HG03196 (cell line): ENCODE measurements around the gene ARHGAP22.

Experiments used
- ATAC-seq: cut with Tn5 transposase; IDR thresholded peaks from one replicate; pipeline ENCODE4 v1.9.1; 2021; ENCODE audit not compliant: unreplicated experiment

The ARHGAP22 gene

DNA sequence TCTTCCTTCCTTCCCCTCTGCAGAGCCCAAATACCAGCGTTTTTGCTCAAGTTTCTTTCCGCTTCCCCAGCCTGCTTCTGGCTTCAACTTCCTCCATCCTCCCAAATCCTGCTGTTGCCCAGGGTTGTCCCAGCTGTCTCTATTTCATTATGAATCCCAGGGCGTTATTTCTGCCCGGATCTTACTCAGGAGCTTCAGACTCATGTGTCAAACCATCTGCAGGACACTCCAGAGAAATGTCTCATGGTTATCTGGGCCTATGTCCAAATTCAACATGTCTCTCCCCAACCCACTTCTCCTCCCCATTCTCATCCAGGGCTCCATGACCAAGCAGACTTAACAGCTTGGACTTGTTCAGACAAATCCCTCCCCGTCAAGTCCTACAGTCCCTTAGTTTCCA, 15.6 kb downstream of the ARHGAP22 start:
- ATAC-seq: no peak

DNA sequence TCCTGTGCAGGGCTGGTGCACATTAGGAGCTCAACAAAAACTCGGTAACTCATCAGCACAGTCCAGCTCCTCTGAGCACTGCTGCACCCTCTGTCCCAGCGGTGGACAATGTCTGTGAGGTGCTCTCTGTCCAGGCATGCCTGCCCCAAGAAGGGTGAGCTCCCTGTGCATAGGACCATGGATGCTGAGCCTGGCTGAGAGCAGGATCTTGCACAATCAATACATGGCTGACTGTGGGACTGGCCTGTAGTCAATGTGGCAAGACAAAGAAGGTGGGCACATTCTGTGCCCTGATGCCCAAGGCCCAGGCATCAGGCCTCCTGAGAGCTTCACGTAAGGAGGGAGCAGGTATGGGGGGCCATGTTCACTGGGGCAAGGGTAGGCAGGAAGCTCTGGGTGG, 17.1 kb downstream of the ARHGAP22 start:
- no peak for ATAC-seq

DNA sequence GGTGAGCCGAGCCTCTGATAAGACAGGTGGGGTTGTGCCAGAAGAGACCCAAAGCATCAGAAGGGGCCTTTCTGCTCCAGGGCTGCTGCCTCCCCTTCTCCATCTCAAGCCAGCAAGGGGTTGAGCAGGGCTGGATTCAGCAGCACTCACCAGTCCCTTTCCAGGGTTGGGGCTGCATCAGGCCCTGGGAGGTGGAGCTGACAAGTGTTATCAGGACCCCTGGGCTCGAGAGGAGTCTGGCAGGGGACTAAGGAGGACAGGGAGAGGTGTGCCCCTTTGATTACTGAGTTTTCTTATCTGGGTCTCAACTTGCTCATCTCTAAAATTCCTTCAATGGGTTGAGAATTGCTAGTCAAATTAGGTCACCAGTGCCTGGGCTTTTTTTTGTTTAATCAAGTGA, 17.8 kb downstream of the ARHGAP22 start:
- no peak for ATAC-seq

DNA sequence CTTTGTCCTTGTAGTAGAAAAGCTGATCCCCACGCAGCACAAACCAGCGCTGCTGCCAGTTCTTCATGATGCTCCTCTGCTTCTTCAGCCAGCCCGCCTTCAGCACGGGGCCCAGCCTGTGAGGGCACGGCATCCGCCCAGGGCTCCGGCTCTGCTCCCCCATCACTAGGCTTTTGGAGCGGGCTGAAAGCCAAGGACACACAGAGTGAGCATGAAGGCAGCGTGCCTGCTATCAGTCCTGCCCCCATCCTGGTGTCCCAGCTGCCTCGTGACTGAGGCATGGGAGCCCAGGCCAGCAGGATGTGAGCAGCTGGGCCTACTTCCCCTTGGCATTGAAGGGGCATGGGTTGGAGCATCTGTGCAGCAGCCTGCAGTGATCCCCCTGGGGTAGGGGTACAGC, 21.9 kb downstream of the ARHGAP22 start:
- ATAC-seq: no peak

DNA sequence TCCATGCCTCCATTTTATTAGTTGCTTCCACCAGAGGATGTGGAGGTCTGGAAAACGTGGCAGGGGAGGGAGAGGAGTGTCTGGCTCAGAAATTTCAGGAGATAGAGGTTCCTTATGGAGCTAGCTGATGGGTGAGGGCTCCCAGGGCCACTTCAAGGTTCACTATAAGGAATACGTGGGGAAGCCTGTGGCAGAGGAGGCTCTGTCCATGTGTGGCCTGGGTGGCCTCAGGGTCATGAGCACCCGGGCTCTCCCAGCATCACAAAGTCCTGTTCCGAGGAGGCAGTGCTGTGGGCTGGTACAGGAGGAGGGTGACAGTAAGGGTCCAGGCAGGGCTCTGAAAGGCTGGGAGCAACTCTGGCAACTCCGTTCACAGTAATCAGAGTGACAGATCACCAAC, 24.6 kb downstream of the ARHGAP22 start:
- no peak for ATAC-seq

DNA sequence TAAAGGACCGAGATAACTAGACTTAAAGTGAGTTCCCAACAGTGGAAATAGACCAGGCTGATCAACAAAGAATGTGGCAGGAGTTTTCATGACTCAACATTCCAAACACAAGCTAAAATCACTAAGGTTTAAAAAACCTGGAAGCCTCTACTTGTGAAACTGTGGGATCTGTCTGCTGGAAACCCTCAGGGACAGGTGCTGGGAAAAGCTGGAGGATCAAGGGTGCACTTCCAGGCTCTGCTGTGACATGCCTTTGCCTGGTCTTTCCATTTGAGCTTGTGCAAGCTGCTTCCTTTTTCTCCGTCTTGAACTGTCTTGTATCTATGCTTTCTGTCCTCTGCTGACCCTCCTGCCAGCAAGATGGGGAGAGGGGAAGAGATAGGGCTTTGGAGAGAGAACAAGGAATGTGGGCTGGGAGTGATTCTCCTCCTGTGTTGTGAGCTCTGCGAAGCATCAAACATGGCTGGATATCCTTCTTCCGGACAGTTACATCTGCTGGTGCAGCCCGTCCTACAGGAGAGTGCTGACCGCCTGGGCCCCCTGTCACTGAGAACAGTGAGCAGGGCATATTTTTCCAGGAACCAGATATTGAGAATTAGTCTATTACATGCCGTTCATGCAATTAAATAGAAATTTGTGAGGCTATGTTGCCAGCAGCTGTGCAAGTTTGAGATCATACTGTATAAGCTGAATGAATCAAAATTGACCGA, 25.5 kb downstream of the ARHGAP22 start:
- ATAC-seq: no peak

GRCh38 chr10:48577158-48577557, 27.7 kb downstream of the ARHGAP22 start:
- ATAC-seq: no peak

- ATAC-seq: no peak
These were observed 28.4 kb downstream of the ARHGAP22 start for GRCh38 chr10:48576501-48576900.

DNA sequence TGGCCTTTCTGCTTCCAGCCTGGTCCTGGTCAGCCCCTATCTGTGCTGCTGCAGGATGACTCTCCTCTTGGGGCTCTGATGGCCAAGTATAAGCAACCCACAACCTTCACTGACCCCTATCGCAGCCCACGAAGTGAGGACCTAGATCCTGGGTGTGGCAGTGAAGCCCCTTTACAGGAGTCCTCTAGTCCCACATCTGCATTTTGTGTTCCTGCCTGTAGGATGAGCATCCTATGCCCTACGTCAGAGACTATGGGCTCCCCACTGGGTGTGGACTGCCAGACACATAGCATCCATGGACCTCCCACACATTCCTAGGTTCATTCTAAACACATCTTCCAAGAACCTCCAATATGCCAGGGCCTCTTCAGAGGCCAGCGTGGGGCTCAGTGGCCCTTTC, 29.0 kb downstream of the ARHGAP22 start:
- ATAC-seq: no peak

GRCh38 chr10:48574817-48575380, 30.0 kb downstream of the ARHGAP22 start:
- ATAC-seq: no peak

- ATAC-seq: no peak
These were observed 30.5 kb downstream of the ARHGAP22 start for GRCh38 chr10:48574322-48574796.

DNA sequence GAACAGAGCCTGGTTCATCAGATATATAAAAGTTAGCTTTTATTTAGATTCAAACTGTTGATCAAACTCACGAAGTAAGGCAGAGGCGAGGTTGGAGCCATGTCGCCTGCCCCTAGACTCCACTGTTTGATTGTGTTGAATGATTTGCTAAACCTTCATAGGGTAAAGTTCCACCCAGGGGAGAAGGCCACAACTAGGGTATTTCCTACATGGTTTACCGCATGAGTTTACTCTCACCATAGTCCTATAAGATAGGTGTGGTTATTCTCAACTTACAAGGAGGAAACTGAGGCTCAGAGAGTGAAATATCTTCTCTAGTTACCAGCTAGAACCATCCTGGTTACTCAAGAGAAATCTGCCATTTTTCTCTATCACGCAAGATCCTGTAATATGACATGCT, 31.8 kb downstream of the ARHGAP22 start:
- no peak for ATAC-seq

DNA sequence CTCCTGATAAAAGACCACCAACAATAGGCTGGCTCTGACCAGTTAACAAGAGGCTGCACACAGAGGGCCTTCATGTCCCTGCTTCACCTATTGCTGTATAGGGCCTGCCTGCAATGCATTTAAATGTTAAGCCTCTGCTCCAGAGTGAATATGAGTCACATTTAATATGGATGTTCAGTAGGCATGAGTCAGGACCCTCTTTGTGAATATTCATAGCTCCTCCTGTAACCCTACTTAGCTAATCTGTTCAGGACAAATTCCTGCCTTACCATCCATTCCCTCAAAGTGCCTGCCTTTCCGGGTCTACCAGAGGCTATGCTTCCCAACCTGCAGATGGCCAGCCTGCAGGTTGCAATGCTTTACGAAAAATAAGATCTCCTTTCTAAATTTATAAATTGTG, 32.5 kb downstream of the ARHGAP22 start:
- ATAC-seq: no peak

DNA sequence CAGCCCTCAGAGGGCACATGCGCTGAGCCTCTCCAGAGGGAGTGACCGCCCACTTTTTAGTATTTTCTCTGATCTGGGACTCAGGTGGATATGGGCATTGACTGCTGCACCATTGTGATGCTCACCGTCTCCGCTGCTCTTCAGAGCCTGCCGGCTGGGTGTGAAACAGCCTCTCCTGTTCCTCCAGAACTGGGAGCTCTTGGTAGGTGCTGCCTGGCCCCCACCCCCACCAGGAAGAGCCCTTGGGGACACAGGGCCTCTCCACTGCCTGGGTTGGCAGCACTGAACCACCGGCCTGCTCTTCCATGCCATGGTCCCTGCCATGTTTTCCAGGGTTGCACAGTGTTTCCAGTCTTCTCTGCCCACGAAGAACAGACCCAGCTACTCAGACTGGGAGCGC, 36.3 kb downstream of the ARHGAP22 start:
- ATAC-seq: no peak

DNA sequence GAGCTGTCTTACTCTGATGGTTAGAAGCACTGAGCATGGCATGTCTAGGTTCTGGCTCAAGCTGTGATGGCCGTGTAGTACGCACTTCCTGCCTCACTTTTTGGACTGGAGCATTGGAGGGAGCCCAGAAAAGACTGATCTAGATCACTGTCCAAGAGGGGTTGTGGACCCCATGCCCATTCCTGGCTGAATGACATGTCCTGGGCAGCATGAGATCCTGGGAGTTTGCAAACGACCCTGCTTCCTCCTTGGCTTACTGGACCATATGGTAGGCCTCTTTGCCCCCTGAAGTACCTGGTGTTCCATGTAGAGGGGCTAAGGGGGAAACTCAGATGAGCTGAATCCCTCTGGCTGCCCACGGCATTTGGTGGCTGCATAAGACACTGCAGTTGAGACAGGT, 36.7 kb downstream of the ARHGAP22 start:
- ATAC-seq: no peak

DNA sequence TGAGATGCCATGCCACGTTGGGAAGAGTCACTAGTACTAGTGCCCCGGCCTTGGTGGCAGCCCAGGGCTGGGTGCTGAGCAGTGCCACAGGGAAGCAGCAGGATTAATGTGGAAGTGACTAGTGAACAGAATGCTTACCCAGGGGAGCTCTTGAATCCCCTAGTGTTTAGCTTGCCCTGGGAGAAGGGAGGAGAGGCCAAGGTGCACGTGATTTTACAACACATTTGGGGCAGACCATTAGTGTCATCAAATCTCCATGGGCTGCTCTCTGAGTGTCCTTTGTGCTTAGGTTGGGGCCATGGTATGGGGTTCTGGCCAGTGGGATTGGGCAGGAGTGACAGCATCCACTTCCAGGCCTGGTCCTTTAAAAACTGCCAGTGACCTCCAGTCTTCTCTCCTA, 37.5 kb downstream of the ARHGAP22 start:
- ATAC-seq: no peak

DNA sequence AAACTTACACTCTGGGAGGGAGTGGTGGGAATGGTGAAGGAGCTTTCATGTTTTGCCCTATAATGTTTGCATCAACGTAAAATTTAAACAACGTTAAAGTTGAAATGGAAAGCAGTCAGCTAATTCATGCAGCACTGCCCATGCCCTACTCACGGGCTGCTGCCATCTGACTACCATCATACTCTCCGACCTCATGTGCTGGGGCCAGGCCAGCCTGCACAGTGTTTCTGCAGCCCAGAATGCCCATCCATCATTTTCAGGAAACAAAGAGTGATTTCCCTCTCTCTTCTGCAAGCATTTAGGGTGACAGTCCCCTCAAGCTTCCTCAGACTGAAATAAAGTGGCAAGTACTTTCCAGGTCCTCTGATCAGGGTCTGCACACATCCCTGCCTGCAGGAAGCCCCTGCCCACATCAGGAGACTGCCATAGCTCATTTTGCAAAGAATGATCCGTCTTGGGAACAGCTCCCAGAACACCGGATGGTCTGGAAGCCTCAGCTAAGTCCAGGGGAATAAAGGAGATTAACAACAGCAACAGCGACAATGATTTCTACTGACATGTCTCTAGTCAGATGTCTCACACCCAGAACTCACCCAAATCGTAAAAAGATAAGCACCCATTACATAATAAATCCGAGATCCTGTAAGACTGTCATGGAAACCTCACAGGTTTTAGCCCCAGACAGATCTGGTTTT, 40.3 kb downstream of the ARHGAP22 start:
- no peak for ATAC-seq

- no peak for ATAC-seq
These were observed 47.3 kb downstream of the ARHGAP22 start for GRCh38 chr10:48557511-48558123.

GRCh38 chr10:48556713-48557112, 48.2 kb downstream of the ARHGAP22 start:
- no peak for ATAC-seq

- no peak for ATAC-seq
These were observed 48.8 kb downstream of the ARHGAP22 start for GRCh38 chr10:48556065-48556464.

DNA sequence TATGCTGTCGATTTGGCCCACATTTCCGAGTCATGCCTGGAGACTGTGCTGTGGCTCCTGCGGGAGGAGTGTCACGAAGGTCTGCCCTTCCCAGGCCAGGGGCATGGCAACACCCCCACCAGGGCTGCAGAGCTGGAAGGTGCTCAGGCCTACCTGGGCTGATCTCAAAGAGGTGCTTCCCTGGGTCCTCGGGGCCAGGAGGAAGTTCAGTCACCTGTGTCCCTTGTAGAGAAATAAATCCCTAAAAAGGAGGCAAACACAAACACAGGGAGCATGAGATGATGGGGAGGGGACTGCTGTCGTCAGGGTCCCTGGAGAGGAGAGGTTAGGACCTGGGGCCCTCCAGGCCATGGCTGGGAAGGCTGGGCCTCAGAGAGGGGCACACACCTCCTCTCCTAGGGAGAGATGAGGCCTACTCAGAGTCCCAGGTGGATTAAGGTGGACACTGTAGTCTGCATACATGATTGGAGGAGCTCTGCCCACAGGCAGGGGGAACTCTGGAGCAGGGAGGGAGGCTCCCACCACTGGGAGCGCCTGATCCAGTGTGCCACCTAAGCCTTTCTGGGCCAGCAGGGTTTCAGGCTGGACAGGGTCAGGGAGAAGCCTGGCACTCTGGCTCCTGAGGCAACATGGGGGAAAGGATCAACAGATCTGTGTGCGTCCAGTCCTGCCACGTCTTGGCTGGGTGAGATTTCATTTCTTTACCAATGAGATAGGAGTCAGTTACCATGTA, 49.4 kb downstream of the ARHGAP22 start:
- no peak for ATAC-seq
